ENCODE measurements around the gene THRB.

Gene THRB

GRCh38 chr3:24510030-24510648 lies 15.5 kb upstream of the THRB start:
- DNase-seq = no peak

GRCh38 chr3:24508423-24508839 lies 13.8 kb upstream of the THRB start:
- no peak for DNase-seq

GRCh38 chr3:24507776-24508422 lies 13.2 kb upstream of the THRB start:
- DNase-seq = no peak

- DNase-seq = no peak
Observed at GRCh38 chr3:24506966-24507775, 12.5 kb upstream of the THRB start.

GRCh38 chr3:24505691-24506550 lies 11.3 kb upstream of the THRB start:
- no peak for DNase-seq

- no peak for DNase-seq
Observed at GRCh38 chr3:24504772-24505171, 10.1 kb upstream of the THRB start.

GRCh38 chr3:24503616-24504113 lies 9.0 kb upstream of the THRB start:
- no peak for DNase-seq

- DNase-seq = no peak
Observed at GRCh38 chr3:24502690-24503089, 8.0 kb upstream of the THRB start.

- DNase-seq = no peak
Observed at GRCh38 chr3:24500806-24501205, 6.2 kb upstream of the THRB start.

GRCh38 chr3:24499991-24500390 lies 5.3 kb upstream of the THRB start:
- DNase-seq = no peak

GRCh38 chr3:24498796-24499195 lies 4.1 kb upstream of the THRB start:
- no peak for DNase-seq

GRCh38 chr3:24498391-24498790 lies 3.7 kb upstream of the THRB start:
- no peak for DNase-seq

- DNase-seq = no peak
Observed at GRCh38 chr3:24497942-24498341, 3.3 kb upstream of the THRB start.

GRCh38 chr3:24496529-24497482 lies 2.2 kb upstream of the THRB start:
- peak; percentile 84 for DNase-seq

- peak; percentile 30 for DNase-seq
Observed at GRCh38 chr3:24495326-24495994, 810 bp upstream of the THRB start.

GRCh38 chr3:24493746-24494617 lies 668 bp downstream of the THRB start:
- peak; percentile 72 for DNase-seq

- DNase-seq = no peak
Observed at GRCh38 chr3:24492971-24493551, 1.6 kb downstream of the THRB start.

- DNase-seq = no peak
Observed at GRCh38 chr3:24490151-24490550, 4.5 kb downstream of the THRB start.
